ENCODE results near the gene RNU7-1.

DNA sequence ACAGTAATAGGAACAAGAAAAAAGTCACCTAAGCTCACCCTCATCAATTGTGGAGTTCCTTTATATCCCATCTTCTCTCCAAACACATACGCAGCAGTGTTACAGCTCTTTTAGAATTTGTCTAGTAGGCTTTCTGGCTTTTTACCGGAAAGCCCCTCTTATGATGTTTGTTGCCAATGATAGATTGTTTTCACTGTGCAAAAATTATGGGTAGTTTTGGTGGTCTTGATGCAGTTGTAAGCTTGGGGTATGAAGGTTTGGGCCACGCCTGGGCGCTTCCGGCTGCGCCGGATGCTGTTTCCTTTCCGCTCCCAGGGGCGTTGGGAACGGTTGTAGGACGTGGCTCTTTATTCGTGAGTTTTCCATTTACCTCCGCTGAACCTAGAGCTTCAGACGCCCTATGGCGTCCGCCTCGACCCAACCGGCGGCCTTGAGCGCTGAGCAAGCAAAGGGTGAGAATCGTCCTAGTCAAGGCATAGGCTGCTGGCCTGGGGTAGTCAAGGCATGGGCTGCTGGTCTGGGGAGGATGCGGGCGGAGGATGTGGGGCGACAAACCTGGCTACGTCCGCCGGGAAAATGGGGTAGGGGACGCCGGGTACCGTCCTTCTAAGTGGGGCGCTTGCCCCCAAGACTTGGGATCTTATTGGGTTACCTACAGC, at the start of gene RNU7-1, which contains the start of gene C12orf57:
- TF ChIP-seq POLR2AphosphoS5 (IDR thresholded peaks at IDR 0.05; ENCODE audit: low read depth, low read length): peak; percentile 100
- TF ChIP-seq, protein P1, sequence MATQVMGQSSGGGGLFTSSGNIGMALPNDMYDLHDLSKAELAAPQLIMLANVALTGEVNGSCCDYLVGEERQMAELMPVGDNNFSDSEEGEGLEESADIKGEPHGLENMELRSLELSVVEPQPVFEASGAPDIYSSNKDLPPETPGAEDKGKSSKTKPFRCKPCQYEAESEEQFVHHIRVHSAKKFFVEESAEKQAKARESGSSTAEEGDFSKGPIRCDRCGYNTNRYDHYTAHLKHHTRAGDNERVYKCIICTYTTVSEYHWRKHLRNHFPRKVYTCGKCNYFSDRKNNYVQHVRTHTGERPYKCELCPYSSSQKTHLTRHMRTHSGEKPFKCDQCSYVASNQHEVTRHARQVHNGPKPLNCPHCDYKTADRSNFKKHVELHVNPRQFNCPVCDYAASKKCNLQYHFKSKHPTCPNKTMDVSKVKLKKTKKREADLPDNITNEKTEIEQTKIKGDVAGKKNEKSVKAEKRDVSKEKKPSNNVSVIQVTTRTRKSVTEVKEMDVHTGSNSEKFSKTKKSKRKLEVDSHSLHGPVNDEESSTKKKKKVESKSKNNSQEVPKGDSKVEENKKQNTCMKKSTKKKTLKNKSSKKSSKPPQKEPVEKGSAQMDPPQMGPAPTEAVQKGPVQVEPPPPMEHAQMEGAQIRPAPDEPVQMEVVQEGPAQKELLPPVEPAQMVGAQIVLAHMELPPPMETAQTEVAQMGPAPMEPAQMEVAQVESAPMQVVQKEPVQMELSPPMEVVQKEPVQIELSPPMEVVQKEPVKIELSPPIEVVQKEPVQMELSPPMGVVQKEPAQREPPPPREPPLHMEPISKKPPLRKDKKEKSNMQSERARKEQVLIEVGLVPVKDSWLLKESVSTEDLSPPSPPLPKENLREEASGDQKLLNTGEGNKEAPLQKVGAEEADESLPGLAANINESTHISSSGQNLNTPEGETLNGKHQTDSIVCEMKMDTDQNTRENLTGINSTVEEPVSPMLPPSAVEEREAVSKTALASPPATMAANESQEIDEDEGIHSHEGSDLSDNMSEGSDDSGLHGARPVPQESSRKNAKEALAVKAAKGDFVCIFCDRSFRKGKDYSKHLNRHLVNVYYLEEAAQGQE (IDR thresholded peaks at IDR 0.05; ENCODE audit: insufficient read depth in 1 of 2, low read depth in 2 of 2, low read length in 2 of 2): peak in 1 of 2 experiments; percentile 62; a peak in 2 of 4 replicates
- peak; percentile 100 for TF ChIP-seq SIN3A (IDR thresholded peaks at IDR 0.05; ENCODE audit: borderline replicate concordance, insufficient read depth, low read length)
